IPS-NIHi7 (cell line): ENCODE measurements around the gene NFASC.

ENCODE experiments used
- DNase-seq: peaks from one replicate; pipeline ENCODE4 v3.0.0; 2012; ENCODE audit warnings: mixed read lengths; ENCODE audit errors: extremely low spot score

Gene NFASC

DNA sequence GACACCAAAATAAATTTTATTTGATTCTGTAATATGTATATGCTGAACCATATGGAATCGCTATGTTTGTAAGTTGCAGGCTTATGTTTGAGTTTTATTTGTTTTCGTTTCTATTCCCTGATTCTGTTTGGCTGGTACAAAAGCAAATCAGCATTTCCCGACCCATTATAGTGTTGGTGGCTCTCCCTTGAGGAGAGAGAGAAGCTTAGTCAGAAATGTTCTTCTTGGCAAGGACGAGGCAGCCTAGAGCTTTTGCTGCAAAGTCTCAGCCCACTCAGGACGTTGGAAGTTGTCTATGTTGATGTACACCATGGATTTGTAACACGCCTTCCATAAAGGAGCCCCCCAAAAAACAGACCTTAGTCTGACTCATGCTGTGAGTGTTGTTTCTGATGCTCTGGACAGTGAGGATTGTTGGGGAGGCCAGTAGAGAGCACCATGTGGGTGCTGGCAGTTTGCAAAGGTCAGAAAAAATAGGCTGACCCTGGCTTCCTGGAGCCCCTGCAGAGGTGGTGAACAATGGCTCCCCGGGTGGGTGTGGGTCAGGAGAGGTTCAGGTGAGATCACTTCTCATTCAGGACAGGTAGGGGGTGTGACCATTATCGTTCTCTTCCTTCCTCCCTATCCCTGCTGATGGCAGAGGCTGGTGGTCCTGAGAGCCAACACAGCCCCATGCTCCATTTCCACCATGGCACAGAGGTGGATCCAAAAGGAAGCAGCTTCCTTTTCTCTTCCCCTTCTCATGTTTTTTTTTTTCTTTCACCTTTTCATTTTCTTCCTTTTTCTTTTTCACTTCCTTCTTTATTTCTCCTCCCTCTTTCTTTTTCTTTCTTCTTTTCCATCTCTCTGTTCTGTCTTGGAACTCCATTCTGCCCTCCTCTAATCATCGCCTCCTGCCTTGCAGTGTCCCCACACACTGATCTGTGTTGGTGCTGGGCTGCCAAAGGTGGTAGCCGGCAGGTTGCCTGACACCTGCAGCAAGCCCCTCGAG, 88.0 kb downstream of the NFASC start:
- DNase-seq: peak; percentile 35

DNA sequence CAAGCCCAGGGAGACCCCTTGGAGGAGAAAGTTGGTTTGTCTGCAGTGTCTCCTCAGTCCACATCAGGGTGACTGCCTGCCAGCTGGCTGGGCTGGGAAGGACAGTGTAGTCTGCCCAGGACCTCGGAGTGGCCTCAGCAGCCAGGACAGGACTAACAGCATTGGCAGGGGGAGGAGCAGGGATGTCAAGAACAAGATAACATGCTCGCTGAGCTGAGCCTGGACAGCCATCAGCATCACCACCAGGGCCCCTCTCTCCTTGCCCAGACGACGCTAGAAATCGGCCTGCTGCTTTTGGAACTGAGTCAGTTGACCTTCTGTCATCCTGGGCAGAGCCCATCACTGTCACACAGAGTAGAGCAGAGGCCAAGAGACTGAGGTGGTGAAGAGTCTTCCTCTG, 88.7 kb downstream of the NFASC start:
- DNase-seq: no peak

DNA sequence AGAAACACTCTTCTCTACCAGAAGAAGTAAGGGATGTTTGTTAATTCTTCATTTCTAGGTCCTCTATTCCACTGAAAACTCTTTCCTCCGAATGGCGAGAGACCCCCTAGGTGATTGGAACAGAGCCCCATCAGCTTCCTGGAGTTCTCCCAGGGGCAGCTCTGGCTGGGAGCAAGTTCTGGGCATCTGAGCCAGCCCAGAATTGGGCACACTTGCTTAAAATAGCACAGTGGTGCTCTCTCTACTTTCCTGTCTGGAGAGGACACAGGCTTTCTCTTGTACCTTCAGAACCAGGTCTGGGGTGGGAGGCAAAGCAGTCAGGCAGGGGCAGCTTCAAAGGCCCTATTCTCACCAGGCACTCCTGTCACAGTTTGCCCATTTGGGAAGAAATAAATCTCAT, 89.2 kb downstream of the NFASC start:
- DNase-seq: no peak

DNA sequence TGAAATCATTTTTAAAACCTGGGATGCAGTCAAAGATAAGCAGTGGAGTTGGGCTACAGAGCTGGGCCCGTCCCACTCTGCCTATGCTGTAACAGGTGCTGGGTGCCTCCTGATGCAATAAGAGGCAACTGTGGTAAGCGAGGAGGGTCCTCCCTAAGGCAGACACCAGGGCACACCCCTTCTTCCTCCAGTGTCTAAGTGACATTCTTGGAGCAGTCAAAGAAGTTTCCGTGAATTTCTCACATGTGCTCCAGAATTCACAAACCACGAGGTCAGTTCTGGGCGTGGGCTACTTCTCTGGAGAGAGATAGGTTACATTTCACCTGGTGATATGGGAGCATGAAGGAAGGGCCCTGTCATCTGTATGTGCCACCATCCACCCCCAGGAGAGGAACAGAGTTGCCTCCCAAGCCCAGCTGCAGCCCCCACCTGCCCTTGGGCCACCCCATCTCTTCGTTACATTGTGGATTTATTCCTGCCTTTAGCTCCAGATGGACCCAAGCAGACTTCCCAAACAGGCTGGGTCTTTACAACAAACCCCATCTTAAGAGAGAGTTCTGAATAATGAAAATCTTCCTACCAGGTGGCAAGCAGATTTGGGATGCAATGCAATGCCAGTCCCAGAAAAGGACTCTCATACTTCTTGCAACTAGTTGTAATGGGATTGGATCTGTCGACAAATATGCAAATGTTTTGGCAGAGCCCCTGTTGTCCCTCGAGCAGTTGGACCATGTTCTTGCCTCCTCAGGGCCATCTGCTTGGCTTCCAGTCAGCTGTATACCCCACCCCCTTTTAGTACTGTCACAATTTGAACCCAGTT, 89.9 kb downstream of the NFASC start:
- no peak for DNase-seq

DNA sequence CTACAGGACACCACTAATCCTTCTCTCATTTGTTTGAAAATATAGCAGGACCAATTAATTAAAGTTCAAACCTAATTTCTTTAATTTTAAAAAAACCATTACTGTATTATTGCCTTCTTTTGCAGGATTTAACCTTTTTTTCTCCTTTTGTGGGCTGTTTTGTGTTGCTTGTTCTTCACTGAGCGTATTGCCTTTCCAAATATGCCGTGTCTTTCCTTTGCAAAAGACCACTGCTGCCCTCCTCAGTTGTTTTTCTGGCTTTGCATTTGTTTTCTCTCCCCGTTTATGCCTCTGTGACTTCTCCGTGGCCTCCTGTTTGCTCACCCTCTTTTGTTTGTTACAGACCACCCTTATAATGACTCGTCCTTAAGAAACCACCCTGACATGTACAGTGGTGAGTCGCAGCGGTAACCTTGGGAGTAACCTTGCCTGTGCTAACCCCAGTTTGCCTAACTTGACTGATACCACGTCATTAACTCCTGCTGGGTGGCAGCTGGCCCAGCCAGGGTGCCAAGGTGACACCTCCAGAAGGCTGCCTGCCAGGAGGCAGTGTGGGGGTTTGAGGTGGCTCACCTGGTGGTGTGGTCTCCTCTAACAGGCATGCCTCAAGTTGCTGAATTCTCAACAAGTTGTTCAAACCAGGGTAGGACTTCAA, 91.2 kb downstream of the NFASC start:
- peak; percentile 39 for DNase-seq

DNA sequence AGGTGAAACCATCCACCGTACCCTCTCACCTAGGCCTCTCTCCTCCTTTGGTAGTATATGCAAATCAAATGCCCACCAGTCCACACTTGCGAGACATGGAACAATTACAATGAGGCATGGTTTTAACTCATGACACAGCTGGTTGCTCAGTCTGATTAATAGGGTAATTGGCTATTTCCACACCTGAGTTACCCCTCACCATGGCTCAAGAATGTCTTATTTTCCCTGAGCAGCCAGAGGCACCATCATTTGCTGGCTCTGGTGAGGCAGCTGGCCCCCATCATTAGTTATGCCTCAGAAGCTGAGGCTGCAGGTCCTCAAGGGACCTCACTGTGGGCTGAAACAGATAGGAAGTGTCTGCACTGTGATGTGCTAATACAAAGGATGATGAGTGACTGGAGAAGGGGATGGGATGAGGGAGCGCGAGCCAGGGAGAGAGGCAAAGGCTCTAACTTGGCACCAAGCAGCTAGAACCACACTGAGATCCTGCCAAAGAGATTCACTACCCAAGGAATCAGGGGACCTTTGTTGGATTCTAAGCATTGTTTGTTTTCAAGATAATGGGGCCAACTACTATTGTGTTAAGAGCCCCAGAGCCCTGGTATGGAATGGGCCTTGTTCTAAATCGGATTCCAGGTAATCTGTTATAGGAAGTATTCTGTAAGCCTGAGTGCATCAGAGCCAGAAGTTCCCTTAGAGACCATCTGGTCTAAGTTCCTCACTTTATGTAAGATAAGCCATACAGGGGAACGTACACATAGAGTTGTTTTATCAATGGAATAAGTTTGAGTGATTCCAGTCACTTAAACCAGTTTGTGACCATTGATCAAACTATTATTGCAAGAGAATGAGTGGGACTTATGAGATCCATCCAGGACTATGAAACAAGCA, 92.3 kb downstream of the NFASC start:
- DNase-seq: no peak

DNA sequence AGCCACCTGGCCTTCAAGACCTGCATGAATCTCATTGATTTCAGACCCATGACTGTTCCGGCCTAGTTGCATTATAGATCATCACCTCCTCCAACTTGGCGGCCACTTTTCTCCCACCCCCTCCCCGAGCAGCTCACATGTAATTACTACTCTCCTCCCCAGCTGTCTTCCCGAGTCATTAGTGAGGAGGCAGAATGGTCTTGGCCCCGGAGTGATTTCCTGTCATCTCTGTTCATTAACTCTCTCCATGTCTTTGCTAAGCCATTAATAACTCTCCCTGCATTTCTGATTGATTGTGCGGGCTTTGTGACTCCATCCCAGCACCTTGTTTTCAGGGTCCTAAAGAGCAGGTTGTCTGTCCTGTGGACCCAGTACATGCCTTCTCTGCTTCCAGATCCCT, 96.8 kb downstream of the NFASC start:
- no peak for DNase-seq

DNA sequence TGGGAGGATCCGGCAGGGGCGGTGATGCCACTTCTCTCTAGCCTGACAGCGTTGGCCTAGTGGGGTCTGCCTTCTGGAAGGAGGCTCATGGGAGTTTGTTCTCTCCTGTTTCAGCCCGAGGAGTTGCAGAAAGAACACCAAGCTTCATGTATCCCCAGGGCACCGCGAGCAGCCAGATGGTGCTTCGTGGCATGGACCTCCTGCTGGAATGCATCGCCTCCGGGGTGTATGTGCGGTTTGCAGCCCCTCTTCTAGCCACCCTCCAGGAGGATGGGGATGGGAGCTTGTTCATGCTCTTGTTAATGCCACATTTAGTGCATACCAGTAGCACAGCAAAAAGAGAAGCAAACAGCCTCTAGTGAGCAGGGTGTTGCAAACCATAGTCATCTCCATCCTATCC, 97.5 kb downstream of the NFASC start:
- no peak for DNase-seq

DNA sequence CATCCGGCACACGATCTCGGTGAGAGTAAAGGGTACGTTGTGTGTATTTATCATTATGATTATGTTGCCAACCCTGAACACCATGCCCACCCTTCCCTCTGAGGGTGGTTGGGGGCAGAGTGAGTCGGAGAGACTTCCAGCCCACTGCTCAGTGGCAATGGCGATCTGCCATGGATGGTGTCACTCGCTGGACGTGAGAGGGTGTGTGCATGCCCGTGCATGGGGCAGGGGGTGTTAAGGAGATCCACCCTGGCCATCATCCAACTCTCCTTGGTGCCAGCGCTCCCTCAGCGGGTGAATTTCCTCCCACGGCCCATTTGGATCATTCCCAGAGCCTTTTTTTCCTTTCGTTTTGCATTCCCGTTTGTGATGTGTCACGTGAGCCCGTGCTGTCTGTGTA, 98.3 kb downstream of the NFASC start:
- no peak for DNase-seq

DNA sequence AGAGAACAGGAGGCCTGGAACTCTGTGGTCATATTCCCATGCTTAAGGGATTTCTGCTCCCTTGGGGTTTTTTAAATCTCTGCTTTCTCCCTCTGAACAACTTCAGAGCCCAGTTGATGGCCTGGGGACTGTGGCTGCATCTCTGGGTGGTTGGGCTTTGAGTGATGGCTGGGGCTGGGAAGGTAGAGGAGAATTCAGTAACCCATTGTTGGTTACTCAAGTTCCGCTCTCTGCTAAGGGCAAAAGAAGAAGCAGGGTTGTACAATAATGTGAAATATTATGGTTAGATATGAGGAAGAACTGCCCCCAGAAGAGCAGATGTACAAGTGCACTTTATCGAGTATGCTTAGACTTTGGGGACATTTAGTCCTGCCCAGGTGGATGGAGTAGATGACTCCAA, 100.3 kb downstream of the NFASC start:
- DNase-seq: no peak

DNA sequence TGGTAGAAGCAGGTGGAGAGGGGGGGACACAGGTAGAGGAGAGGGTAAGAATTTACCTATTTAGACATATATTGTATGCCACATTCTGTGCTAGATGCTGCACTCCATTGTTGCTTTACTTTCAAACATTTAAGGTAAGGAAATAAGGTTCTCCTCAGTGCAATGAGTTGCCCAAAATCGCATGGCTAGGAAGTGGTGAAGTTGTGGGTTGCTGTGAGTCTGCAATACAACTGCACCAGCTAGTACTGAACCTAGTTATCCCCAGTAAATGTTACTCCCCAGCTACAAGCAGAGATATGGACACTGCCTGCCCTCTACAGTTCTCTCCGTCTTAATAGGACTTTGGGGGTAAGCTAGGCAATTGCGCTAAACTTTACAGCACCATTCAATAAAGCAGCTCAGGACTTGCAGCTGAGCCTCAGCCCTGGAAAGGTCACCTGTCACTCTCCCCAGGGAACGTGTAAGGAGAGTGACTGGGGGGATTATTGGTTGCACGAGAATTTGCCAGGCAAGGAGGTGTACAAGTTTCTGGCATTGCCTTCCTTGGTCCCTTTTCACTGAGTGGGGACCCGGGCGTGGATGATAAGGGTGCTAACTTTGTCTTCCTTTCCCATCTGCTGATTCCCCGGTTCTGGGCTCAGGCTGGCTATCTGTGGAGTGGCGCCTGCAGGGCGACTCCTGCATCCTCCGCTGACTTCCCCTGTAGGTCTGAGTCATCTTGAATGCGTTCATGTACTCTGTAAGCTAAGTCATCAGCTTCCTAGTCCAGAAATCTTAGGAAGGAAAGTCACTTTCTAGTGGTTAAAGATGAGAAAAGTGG, 101.1 kb downstream of the NFASC start:
- DNase-seq: peak; percentile 41

DNA sequence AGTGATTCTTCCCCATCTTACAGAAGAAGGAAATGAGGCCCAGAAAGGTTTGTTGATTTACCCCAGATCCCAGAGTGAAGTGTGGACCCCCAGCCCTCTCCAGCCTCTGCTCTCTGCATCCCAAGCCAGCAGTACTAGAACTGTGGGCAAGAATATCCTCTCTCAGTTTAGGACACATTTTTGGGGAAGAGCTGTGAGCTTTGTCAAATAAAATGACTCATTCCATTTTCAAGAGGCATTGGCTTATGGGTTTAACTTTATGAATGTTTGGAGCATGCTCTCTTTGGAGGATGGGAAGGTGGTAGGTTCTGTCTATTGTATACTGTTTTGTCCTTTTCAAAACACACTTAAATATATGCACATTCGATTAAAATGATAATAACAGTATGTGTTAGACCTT, 101.8 kb downstream of the NFASC start:
- DNase-seq: no peak

DNA sequence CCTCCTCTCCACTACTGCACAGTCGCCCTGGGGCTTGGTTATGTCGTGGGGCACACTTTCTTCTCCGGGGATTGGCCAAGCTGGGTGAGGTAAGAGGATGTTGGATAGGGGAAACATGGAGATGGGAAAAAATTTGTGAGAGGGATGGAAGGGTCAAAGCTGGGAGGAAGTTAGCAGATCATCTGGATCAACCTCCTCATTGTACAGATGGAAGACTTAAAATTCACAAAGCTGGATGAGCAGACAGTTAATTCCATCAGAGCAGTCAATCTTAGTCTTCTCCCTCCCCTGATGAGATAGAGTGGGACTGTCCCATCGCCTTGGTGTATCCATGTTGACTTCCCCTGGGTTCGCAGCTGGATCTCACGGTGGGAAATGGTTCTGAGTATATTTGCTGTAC, 102.8 kb downstream of the NFASC start:
- no peak for DNase-seq

DNA sequence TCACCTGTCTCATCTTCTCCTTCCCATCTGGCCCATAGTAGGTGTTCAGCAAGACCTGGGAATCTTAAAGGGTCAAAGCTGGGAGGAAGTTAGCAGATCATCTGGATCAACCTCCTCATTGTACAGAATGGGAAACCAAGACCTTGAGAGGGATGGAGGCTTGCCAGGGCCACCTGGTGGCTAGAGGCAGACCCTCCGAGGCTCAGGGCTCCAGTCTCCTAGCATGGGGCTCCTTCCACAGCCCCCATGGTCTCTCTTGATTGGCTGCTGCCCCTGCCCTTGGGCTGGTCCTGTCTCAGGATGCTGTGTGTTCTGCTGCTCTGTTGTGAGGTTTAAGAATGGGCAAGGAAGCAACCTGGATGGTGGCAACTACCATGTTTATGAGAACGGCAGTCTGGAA, 103.7 kb downstream of the NFASC start:
- DNase-seq: peak; percentile 57

DNA sequence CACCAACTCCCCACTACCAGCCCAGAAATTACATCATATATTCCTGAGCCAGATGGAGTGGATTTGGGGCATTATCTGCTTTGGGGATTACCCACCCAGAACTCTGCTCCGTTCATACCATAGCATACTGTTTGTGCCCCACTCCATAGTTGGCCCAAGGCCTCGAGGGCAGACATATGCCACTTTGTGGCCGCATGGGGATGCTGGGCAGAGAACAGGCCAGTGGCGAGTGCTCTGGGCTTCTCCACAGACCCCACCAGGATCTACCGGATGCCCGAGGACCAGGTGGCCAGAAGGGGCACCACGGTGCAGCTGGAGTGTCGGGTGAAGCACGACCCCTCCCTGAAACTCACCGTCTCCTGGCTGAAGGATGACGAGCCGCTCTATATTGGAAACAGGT, 104.4 kb downstream of the NFASC start:
- no peak for DNase-seq

DNA sequence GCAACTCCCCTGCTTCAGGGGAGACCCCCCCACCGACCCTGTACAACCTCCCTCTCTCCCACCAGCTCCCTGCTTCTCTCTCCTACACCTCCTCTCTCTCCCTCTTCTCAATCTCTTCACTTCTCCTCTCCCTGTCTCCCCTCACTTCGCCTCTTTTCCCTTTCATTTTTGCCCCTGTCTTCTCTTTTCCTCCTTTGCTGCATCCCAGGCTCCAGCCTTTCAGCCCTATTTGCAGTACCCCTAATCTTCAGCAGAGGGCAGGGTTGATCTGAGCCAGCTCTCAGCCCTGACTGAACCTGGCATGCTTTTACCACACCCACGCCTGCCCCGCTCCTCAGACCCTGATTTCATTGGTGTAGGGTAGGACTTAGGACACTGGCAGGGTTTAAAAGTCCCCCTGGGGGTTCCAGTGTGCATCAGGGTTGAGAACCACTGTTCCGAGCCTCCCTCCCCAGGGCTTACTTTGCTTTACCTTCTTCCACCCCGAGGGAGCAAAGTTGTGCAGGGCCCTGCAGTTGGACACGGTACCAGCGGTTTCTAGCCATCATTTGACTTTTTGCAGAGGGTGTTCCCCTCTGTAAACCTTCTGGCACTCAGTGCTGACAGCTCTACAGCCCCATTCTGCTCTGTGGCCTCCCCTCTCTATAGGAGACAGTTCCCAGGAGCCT, 105.0 kb downstream of the NFASC start:
- peak; percentile 91 for DNase-seq

DNA sequence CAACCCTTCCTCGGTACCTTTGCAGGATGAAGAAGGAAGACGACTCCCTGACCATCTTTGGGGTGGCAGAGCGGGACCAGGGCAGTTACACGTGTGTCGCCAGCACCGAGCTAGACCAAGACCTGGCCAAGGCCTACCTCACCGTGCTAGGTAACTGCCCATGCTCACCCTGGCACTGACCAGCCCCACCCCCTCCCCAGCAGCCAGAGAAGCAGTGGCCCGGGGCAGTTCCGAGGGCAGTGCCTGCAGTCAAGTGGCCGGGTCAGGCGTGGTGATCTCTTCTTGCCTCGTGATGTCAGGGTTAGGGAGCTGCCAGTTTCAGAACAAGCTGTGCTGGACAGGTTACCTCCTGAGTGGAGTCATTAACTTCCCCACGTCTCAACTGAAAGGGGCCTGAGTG, 106.0 kb downstream of the NFASC start:
- no peak for DNase-seq

DNA sequence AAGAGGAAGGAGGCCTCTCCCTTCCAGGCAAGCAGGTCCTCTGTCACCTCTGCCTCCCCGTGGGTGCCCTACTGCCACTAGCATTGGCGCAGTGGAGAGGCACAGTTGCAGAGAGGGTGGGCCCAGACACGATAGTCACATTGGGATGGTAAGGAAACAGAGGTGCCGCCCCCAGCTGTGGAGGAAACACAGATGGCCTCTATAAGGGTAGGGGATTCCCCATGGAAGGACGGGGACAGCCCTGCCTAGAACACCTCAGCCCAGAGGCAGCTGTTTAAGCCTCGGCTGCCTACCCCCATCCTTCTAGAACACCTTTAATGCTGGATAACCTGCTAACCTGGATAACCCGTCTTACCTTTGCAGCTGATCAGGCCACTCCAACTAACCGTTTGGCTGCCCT, 106.7 kb downstream of the NFASC start:
- no peak for DNase-seq

DNA sequence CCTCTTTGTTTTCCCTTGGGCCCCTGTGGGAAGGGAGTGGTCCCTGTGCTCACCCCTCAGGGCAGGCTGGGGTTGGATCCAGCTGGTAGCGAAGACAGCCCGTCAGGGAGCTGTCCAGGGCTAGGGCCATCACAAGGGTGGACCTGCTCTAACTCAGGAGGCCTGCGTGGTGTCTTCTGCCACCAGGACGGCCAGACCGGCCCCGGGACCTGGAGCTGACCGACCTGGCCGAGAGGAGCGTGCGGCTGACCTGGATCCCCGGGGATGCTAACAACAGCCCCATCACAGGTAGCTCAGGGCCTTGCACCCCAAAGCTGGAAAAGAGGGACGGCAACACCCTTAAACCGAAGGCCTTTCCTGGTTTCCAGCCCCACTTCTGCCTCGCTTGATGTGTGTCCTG, 108.1 kb downstream of the NFASC start:
- DNase-seq: no peak

DNA sequence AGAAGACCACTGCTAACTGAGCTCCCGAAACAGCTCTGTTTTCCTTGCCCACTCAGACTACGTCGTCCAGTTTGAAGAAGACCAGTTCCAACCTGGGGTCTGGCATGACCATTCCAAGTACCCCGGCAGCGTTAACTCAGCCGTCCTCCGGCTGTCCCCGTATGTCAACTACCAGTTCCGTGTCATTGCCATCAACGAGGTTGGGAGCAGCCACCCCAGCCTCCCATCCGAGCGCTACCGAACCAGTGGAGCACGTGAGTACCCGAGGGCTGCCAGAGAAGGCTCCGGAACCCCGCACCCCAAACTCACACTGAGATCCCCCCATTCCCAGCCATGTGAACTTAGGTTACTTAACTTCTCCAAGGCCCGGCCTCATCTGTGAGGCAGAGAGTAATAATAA, 108.6 kb downstream of the NFASC start:
- no peak for DNase-seq
